ENCODE results near the gene TRH. TPM values are rescaled to one million over a fixed set of nuclear protein-coding genes. Genes with fewer than 3 reads are reported as not detected.

TRH gene
- total and polyA plus RNA-seq, 9 of the 15 experiments (the other 6 are each of a cell fraction or from before 2014, with no cell fraction given): not detected

- in situ Hi-C loops (cut with MboI) (no loop called here), intact Hi-C loops (cut with micrococcal nuclease) (no loop called here)
- FAIRE-seq (no peak), ATAC-seq (no peak), DNase-seq (ENCODE audit: extremely low read depth in 1 of 4, low spot score in 3 of 4) (no peak)
- Histone ChIP-seq H3K4me3 (no peak overlapping the region), H3K4me1 (replicated peaks in 1 of 2; ENCODE audit: control insufficient read depth in 2 of 2, insufficient read depth in 2 of 2, low read length in 2 of 2) (no peaks in the 10 kb centered on the region), H4K20me1 (replicated peaks; ENCODE audit: control insufficient read depth, insufficient read depth, low read length) (no peaks in the 10 kb centered on the region), H3K9me3 (replicated peaks; ENCODE audit: control insufficient read depth, insufficient read depth, low read depth, low read length) (no peaks in the 10 kb centered on the region), H3K27me3 (ENCODE audit: control insufficient read depth in 2 of 2, insufficient read depth in 2 of 2, low read length in 2 of 2) (peaks cover 10 to 60% of the 10 kb centered on the region in 2 experiments; a peak in 4 of 5 replicates), H3K79me2 (ENCODE audit: control insufficient read depth, insufficient read depth, low read length) (no peaks in the 10 kb centered on the region), H3K27ac (ENCODE audit: extremely low read depth, low read depth, low read length) (no peak overlapping the region), H3K9ac (ENCODE audit: insufficient read depth in 1 of 2, low read depth in 2 of 2, low read length in 2 of 2) (no peak overlapping the region), H3K36me3 (ENCODE audit: control insufficient read depth, insufficient read depth, low read length) (no peaks in the 10 kb centered on the region), H2AFZ (ENCODE audit: low read depth, low read length) (no peak overlapping the region), H3K9me1 (ENCODE audit: control insufficient read depth, insufficient read depth, low read length) (no peaks in the 10 kb centered on the region), H3K4me2 (ENCODE audit: insufficient read depth, low read length) (no peak overlapping the region)
- ChIA-PET POLR2A (no interaction called here), CTCF (ENCODE audit: low intra/inter-chr PET ratio) (no interaction called here)
- BruUV-seq (replicated peaks): no TSS peak
- 0% methylated on average over 2 of the region's 2 CpGs for WGBS (ENCODE audit: insufficient coverage, low coverage, missing lambda C conversion rate)
- TF ChIP-seq EHMT2 (IDR thresholded peaks at IDR 0.05) (peak; percentile 75; the same call in 1 of the 2 replicates), MLX (CRISPR knock-in tag; conservative IDR thresholded peaks at IDR 0.05) (no peak), ELF2 (CRISPR knock-in tag; IDR thresholded peaks at IDR 0.05) (no peak)
- TF ChIP-seq, protein P1, sequence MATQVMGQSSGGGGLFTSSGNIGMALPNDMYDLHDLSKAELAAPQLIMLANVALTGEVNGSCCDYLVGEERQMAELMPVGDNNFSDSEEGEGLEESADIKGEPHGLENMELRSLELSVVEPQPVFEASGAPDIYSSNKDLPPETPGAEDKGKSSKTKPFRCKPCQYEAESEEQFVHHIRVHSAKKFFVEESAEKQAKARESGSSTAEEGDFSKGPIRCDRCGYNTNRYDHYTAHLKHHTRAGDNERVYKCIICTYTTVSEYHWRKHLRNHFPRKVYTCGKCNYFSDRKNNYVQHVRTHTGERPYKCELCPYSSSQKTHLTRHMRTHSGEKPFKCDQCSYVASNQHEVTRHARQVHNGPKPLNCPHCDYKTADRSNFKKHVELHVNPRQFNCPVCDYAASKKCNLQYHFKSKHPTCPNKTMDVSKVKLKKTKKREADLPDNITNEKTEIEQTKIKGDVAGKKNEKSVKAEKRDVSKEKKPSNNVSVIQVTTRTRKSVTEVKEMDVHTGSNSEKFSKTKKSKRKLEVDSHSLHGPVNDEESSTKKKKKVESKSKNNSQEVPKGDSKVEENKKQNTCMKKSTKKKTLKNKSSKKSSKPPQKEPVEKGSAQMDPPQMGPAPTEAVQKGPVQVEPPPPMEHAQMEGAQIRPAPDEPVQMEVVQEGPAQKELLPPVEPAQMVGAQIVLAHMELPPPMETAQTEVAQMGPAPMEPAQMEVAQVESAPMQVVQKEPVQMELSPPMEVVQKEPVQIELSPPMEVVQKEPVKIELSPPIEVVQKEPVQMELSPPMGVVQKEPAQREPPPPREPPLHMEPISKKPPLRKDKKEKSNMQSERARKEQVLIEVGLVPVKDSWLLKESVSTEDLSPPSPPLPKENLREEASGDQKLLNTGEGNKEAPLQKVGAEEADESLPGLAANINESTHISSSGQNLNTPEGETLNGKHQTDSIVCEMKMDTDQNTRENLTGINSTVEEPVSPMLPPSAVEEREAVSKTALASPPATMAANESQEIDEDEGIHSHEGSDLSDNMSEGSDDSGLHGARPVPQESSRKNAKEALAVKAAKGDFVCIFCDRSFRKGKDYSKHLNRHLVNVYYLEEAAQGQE (IDR thresholded peaks at IDR 0.05; ENCODE audit: borderline replicate concordance): peak; percentile 84
- TF ChIP-seq, protein P1 (CRISPR knock-in tag; IDR thresholded peaks at IDR 0.05; ENCODE audit: low read depth): no peak
Measured at GRCh38 chr3:129984125-129984524, 9.6 kb downstream of the TRH start.

Data from K562 (cell line).